AG10803 (cell line): ENCODE results near the gene GAA.

Experiments used
- DNase-seq: peaks from one replicate; pipeline ENCODE4 v3.0.0; 2010; ENCODE audit warnings: low read depth
- H3K4me3 ChIP-seq: 2 replicates; pipeline ENCODE4 v1.5.1; 2011; ENCODE audit warnings: mild to moderate bottlenecking, low read length, control low read depth
- CTCF ChIP-seq: conservative IDR thresholded peaks from 2 replicates; pipeline ENCODE4 v1.5.1; 2011; ENCODE audit warnings: mild to moderate bottlenecking, low read length, control low read depth, inconsistent platforms

The GAA gene

GRCh38 chr17:80108036-80108971 lies 6.9 kb downstream of the GAA start:
- no peak for DNase-seq
- H3K4me3 ChIP-seq = no peak overlapping the region
- no peak for TF ChIP-seq CTCF

- no peak overlapping the region for H3K4me3 ChIP-seq
- TF ChIP-seq CTCF = no peak
- no peak for DNase-seq
Observed at GRCh38 chr17:80109066-80109660, 7.8 kb downstream of the GAA start.

- TF ChIP-seq CTCF = no peak
- H3K4me3 ChIP-seq = no peak overlapping the region
- no peak for DNase-seq
Observed at GRCh38 chr17:80109713-80110446, 8.5 kb downstream of the GAA start.

GRCh38 chr17:80110447-80110812 lies 9.0 kb downstream of the GAA start:
- no peak for DNase-seq
- H3K4me3 ChIP-seq = no peak overlapping the region
- no peak for TF ChIP-seq CTCF

- no peak for TF ChIP-seq CTCF
- no peak for DNase-seq
Observed at GRCh38 chr17:80110927-80111701, 9.7 kb downstream of the GAA start.

GRCh38 chr17:80111702-80112470 lies 10.5 kb downstream of the GAA start:
- H3K4me3 ChIP-seq = no peak overlapping the region
- no peak for TF ChIP-seq CTCF
- no peak for DNase-seq

More at GRCh38 chr17:80110927-80111701, 9.7 kb downstream of the GAA start:
- no peak overlapping the region for H3K4me3 ChIP-seq
